Stimulated activated CD8-positive, alpha-beta memory T cell treated with anti-CD3 and anti-CD28 coated beads, Interleukin-7, amount 100 ng/mL, for 24 hours (primary cell): ENCODE measurements around the gene RTN4.
"Not testable (repeated sequence)": the region's sequence is repeated elsewhere in the genome, so short reads cannot be mapped to it uniquely, and the experiment has no call there.

Source experiments
- DNase-seq: peaks from one replicate; pipeline ENCODE4 v3.0.0-alpha.2; 2020; ENCODE audit warnings: low read depth

The RTN4 gene, protein sequence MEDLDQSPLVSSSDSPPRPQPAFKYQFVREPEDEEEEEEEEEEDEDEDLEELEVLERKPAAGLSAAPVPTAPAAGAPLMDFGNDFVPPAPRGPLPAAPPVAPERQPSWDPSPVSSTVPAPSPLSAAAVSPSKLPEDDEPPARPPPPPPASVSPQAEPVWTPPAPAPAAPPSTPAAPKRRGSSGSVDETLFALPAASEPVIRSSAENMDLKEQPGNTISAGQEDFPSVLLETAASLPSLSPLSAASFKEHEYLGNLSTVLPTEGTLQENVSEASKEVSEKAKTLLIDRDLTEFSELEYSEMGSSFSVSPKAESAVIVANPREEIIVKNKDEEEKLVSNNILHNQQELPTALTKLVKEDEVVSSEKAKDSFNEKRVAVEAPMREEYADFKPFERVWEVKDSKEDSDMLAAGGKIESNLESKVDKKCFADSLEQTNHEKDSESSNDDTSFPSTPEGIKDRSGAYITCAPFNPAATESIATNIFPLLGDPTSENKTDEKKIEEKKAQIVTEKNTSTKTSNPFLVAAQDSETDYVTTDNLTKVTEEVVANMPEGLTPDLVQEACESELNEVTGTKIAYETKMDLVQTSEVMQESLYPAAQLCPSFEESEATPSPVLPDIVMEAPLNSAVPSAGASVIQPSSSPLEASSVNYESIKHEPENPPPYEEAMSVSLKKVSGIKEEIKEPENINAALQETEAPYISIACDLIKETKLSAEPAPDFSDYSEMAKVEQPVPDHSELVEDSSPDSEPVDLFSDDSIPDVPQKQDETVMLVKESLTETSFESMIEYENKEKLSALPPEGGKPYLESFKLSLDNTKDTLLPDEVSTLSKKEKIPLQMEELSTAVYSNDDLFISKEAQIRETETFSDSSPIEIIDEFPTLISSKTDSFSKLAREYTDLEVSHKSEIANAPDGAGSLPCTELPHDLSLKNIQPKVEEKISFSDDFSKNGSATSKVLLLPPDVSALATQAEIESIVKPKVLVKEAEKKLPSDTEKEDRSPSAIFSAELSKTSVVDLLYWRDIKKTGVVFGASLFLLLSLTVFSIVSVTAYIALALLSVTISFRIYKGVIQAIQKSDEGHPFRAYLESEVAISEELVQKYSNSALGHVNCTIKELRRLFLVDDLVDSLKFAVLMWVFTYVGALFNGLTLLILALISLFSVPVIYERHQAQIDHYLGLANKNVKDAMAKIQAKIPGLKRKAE

GRCh38 chr2:55050100-55050994 lies at the start of gene RTN4:
Gene RTN4, minus strand, starts transcription at chr2:55050451. Its CDS starts 151 bp downstream, at chr2:55050300.
- DNase-seq = peak; percentile 98

DNA sequence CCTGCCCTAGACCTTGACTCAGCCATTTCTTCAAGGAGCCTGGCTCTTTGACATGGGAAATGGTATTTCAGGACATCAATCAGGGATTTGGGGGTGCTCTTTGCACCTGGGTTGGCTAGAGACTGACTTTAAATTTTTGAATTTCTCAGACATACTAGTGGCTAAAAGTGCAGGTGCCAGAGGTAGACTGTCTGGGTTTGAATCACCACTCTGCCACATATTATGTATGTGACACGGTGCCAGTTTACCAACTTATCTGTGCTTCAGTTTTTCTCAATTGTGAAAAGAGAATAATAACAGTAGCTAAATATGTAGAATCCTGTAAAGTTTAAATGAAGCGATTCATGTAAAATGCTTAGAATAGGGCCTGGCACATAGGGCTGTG lies 49.2 kb upstream of the RTN4 start:
- no peak for DNase-seq

GRCh38 chr2:55097461-55098410 lies 47.5 kb upstream of the RTN4 start:
- DNase-seq = no peak

GRCh38 chr2:55097082-55097460 lies 46.8 kb upstream of the RTN4 start:
- DNase-seq = no peak

DNA sequence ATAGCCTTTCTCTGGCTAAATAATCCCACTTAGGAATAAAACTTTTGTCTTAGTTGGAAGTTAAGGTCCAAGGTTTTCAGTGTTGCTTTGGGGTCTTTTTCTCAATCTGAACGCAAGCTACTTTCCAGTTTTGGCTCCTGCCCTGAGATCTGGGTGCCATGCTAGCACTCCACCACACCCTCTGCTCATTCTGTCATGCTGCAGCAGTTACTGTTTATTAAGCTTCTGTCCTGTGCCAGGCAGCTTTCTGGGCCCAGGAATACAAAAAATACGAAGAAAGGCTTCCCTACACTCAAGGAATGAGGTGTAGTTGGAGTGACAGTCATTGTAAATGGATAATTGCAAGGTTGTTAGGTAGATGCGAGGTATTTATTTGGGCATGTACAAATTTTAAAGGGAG lies 46.3 kb upstream of the RTN4 start:
- DNase-seq = no peak

DNA sequence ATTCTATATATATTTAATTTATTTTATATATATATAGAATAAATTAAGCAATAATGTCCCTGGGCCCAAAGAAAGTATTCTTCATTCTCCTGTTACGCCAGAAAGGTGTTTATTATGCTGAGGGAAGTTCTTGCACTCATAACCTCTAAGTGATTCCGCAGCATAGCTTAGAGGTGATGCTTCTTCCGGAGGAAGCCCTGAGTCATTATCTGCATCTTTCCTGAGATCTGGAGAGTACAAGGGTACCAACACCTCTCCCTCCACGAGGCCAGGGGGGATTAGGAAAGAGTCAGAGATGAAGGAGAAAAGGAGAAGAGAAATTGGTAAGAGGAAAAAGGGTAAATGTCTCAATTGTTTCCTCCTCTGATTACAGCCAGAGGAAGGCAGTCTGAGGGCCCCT lies 43.1 kb upstream of the RTN4 start:
- no peak for DNase-seq

DNA sequence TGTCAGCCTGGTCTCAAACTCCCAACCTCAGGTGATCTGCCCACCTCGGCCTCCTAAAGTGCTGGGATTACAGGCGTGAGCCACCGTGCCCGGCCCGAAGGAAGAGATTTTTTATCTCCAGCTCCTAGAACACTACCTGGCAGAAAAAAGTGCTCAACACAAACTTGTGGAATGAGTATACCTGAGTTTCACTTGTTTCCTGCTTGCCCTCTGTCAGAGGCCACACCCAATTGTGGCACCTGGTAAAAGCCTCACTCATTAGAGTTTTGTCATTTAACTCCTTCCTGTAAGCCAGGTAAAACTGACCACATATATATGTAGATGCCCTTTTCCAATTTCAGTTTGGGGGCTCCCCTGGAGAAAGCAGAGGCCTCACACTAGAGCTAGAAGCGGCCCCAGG lies 42.2 kb upstream of the RTN4 start:
- no peak for DNase-seq

DNA sequence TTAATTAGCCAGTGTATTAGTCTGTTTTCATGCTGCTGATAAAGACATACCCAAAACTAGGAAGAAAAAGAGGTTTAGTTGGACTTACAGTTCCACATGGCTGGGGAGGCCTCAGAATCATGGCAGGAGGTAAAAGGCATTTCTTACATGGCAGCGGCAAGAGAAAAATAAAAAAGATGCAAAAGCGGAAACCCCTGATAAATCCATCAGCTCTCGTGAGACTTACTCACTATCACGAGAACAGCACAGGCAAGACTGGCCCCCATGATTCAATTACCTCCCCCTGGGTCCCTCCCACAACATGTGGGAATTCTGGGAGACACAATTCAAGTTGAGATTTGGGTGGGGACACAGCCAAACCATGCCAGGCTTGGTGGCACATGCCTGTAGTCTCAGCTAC lies 41.4 kb upstream of the RTN4 start:
- not testable (repeated sequence) for DNase-seq

DNA sequence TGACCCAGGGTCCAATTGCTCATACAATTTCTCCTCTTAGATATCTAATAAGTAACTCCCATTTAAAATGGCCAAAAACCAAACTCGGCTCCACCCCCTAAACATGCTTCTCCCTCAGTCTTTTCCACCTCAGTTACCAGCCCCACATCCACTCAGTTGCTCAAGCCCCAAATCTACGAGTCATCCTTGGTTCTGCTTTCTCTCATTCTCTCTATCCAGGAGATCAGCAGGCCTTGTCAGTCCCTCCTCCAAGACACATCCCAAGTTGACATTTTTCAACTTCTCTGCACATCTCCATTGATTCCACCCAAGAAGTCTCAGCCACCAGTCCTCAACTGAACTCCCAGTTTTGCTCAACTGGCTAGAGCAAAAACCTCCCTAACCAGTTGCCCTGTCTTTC lies 40.5 kb upstream of the RTN4 start:
- no peak for DNase-seq

DNA sequence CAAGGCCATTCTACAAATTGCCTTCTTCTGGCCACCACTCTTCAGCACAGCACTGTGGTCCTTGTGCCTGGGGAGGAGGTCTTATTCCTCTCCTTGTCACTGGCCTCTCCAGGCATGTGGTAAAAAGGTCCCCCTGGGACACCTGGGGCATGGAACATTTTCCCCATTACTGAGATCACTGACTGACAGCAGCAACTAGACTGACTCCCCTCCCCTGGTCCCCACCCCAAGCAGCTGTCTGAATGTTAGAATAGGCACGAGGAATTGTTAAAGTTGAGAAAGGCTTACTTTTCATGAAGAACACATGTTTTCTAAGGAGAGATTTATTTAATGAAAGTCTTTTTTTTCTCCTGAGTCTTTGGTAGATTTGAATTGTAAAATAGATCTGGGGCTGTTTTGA lies 39.5 kb upstream of the RTN4 start:
- no peak for DNase-seq

DNA sequence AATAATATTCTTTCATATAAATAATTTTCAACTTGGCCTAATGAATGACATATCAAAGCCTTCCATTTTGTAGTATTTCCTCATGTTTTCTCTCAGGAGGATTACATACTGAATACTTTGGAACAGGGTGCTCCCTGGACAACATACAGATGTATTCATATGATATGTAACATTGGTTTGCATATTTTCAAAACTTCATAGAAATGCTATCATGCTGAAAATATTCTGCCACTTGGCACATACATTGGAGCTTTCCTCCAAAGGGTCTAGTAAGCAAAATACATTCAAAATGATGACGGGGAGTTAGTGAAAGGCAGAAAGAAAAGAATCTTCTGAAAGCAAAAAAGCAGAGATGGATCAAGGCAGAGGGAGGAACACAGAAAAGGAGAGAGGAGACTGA lies 38.1 kb upstream of the RTN4 start:
- no peak for DNase-seq

DNA sequence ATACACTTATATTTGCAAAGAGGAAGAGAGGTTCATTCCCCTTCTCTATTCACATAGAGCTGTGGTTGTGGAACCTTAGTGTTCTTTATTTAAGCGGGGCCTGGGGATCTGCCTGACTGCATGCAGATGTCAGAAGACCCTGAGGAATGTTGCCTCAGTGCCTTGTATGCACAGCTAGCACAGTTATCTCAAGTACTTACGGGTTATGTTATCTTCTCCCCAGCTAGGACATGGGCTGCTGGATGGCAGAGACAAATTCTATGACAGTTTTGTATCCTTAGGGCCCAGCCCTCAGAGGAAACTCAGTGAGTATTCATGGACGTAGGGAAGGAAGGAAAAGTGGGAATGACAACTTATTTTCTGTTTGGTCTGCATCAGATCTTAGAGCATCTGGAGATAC lies 37.7 kb upstream of the RTN4 start:
- DNase-seq = no peak

DNA sequence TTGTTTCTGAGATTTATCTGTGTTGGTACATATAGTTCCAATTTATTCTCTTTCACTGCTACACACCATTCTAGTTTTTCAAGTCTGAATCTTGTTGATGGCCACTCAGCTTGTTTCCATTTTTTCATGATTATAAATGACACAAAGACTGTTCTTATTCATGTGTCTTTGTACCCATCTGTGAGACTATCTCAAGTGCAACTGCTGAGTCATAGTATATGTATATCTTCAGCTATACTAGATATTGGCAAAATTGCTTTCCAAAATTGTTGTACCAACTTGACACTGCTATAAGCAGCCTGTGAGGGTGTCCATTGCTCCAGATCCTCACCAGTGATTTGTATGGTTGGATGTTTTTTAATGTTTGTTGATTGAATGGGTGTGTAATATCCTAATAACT lies 37.2 kb upstream of the RTN4 start:
- no peak for DNase-seq

DNA sequence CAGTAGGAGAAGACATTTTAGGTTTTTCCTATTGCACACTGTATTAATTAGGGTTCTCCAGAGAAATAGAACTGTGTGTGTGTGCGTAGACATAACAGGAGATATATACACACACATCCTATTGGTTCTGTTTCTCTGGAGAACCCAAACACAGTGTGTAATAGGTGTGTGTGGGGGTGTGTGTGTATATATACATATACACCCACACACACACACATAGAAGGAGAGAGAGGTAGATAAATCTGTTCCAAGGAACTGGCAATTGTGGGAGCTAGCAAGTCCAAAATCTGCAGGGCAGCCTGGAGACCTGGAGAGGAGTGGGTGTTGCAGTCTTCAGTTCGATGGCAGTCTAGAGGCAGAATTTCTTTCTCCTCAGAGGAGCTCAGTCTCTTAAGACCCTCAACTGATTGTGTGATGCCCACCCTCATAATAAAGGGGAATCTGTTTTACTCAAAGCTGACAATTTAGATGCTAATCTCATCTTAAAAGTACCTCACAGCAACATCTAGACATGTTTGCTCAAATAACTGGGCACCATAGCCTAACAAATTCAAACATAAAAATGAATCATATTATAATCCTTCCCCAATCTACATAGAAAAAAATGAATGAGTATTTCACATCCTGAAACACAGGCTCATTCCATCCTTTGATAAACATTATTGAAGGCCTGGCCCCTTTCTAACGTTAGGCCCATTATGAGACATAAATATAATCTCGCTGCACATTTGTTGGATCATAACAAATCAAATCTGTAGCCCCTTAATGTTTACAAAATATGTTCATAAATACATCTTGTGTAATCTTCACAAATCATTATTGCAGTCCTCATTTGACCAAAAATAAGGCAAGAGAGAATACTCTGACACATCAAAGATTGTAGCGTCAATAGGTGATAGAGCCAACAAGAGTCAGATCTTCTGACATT lies 35.1 kb upstream of the RTN4 start:
- no peak for DNase-seq

- DNase-seq = no peak
These were observed 34.4 kb upstream of the RTN4 start for GRCh38 chr2:55084641-55085040.

GRCh38 chr2:55080204-55080738 lies 30.0 kb upstream of the RTN4 start:
- DNase-seq = no peak

- DNase-seq = no peak
These were observed 28.7 kb upstream of the RTN4 start for GRCh38 chr2:55078956-55079355.

DNA sequence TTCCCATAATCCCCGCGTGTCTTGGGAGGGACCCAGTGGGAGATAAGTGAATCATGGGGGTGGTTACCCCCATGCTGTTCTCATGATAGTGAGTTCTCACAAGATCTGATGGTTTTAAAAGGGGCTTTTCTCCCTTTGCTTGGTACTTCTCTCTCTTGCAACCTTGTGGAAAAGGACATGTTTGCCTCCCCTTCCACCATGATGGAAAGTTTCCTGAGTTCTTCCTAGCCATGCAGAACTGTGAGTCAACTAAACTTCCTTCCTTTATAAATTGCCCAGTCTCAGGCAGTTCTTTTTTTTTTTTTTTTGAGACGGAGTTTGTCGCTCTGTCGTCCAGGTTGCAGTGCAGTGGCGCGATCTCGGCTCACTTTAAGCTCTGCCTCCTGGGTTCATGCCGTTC lies 26.5 kb upstream of the RTN4 start:
- DNase-seq = no peak

GRCh38 chr2:55076019-55076418 lies 25.8 kb upstream of the RTN4 start:
- DNase-seq = not testable (repeated sequence)
